ENCODE measurements around the gene SCAANT1.

The SCAANT1 gene

GRCh38 chr3:63908776-63909175, 3.4 kb downstream of the SCAANT1 start:
- Histone ChIP-seq H3K4me1 (ENCODE audit: insufficient read depth, low read length, severe bottlenecking) (peaks cover 24% of the 10 kb centered on the region), H4K20me1 (ENCODE audit: insufficient read depth, low read length) (no peaks in the 10 kb centered on the region), H3K9me2 (ENCODE audit: low read depth, low read length) (no peaks in the 10 kb centered on the region), H3K9me3 (ENCODE audit: low read length) (no peaks in the 10 kb centered on the region), H3K79me2 (ENCODE audit: insufficient read depth, low read length) (no peaks in the 10 kb centered on the region), H3K27ac (ENCODE audit: low read depth, low read length, poor library complexity, severe bottlenecking) (no peak overlapping the region), H3K4me2 (ENCODE audit: low read length) (no peak overlapping the region), H3K4me3 (ENCODE audit: low read depth, low read length, poor library complexity, severe bottlenecking) (no peak overlapping the region), H3K36me3 (ENCODE audit: insufficient read depth, low read length) (peaks cover 11% of the 10 kb centered on the region; the same call in 1 of the 2 replicates), H3K27me3 (ENCODE audit: insufficient read depth, low read length) (no peaks in the 10 kb centered on the region), H2AFZ (ENCODE audit: low read length) (no peak overlapping the region), H3K9ac (ENCODE audit: low read length) (no peak overlapping the region), H3F3A (ENCODE audit: insufficient read depth, low read length) (no peaks in the 10 kb centered on the region)
- TF ChIP-seq CTCF (IDR thresholded peaks at IDR 0.05; ENCODE audit: low read length), result no peak
- no peak for TF ChIP-seq EZH2 (IDR thresholded peaks at IDR 0.05; ENCODE audit: borderline replicate concordance, low read length)

GRCh38 chr3:63908081-63908736, 4.0 kb downstream of the SCAANT1 start:
- Histone ChIP-seq H3K36me3 (ENCODE audit: insufficient read depth, low read length) (peaks cover 11% of the 10 kb centered on the region; the same call in 1 of the 2 replicates), H3K4me3 (ENCODE audit: low read depth, low read length, poor library complexity, severe bottlenecking) (no peak overlapping the region), H3K4me2 (ENCODE audit: low read length) (no peak overlapping the region), H2AFZ (ENCODE audit: low read length) (no peak overlapping the region), H3F3A (ENCODE audit: insufficient read depth, low read length) (no peaks in the 10 kb centered on the region), H3K4me1 (ENCODE audit: insufficient read depth, low read length, severe bottlenecking) (peaks cover 18% of the 10 kb centered on the region), H3K27ac (ENCODE audit: low read depth, low read length, poor library complexity, severe bottlenecking) (no peak overlapping the region), H3K9me2 (ENCODE audit: low read depth, low read length) (no peaks in the 10 kb centered on the region), H3K79me2 (ENCODE audit: insufficient read depth, low read length) (no peaks in the 10 kb centered on the region), H4K20me1 (ENCODE audit: insufficient read depth, low read length) (no peaks in the 10 kb centered on the region), H3K9ac (ENCODE audit: low read length) (no peak overlapping the region), H3K9me3 (ENCODE audit: low read length) (no peaks in the 10 kb centered on the region), H3K27me3 (ENCODE audit: insufficient read depth, low read length) (no peaks in the 10 kb centered on the region)
- TF ChIP-seq EZH2 (IDR thresholded peaks at IDR 0.05; ENCODE audit: borderline replicate concordance, low read length), result no peak
- no peak for TF ChIP-seq CTCF (IDR thresholded peaks at IDR 0.05; ENCODE audit: low read length)

GRCh38 chr3:63905731-63906620, 6.2 kb downstream of the SCAANT1 start:
- TF ChIP-seq EZH2 (IDR thresholded peaks at IDR 0.05; ENCODE audit: borderline replicate concordance, low read length) (no peak), CTCF (IDR thresholded peaks at IDR 0.05; ENCODE audit: low read length) (no peak)
- Histone ChIP-seq H3K79me2 (ENCODE audit: insufficient read depth, low read length) (no peaks in the 10 kb centered on the region), H4K20me1 (ENCODE audit: insufficient read depth, low read length) (no peaks in the 10 kb centered on the region), H3K9ac (ENCODE audit: low read length) (no peak overlapping the region), H3K27me3 (ENCODE audit: insufficient read depth, low read length) (no peaks in the 10 kb centered on the region), H3K4me3 (ENCODE audit: low read depth, low read length, poor library complexity, severe bottlenecking) (no peak overlapping the region), H3F3A (ENCODE audit: insufficient read depth, low read length) (no peaks in the 10 kb centered on the region), H3K36me3 (ENCODE audit: insufficient read depth, low read length) (peaks cover 24% of the 10 kb centered on the region), H2AFZ (ENCODE audit: low read length) (no peak overlapping the region), H3K9me3 (ENCODE audit: low read length) (no peaks in the 10 kb centered on the region), H3K4me1 (ENCODE audit: insufficient read depth, low read length, severe bottlenecking) (peaks cover 7% of the 10 kb centered on the region), H3K9me2 (ENCODE audit: low read depth, low read length) (no peaks in the 10 kb centered on the region), H3K4me2 (ENCODE audit: low read length) (no peak overlapping the region), H3K27ac (ENCODE audit: low read depth, low read length, poor library complexity, severe bottlenecking) (no peak overlapping the region)
